K562 (cell line): ENCODE data around the gene MCIDAS. TPM values are rescaled to one million over a fixed set of nuclear protein-coding genes. Genes with fewer than 3 reads are reported as not detected.

ENCODE experiments used
- CTBP1 ChIP-seq: fragments of 450-650 bp; IDR thresholded peaks from 2 replicates; pipeline ENCODE4 v1.6.1; 2016; ENCODE audit warnings: borderline replicate concordance
- FOXK1 ChIP-seq: sonication (generic); formaldehyde crosslinking; IDR thresholded peaks from 2 replicates; pipeline ENCODE4 v1.8.0; 2022; ENCODE audit warnings: missing genetic modification reagents, mild to moderate bottlenecking, borderline replicate concordance
- MYC ChIP-seq, 2 experiments: fragments of 250-450 bp in 1 of 2; sonication (Bioruptor Pico) in 1 of 2; IDR thresholded peaks; 2 replicates each; pipeline versions ENCODE4 v1.5.1 to v1.6.1; 2012 to 2021; ENCODE audit warnings: low read depth in 2 of 2, borderline replicate concordance in 1 of 2, improper control_type of control experiment in 1 of 2, low read length in 1 of 2, mild to moderate bottlenecking in 1 of 2, moderate library complexity in 1 of 2
- RB1 ChIP-seq: fragments of 450-650 bp; IDR thresholded peaks from 2 replicates; pipeline ENCODE4 v1.6.1; 2017; ENCODE audit warnings: low read depth, mild to moderate bottlenecking
- SUPT5H ChIP-seq: fragments of 450-650 bp; IDR thresholded peaks from 2 replicates; pipeline ENCODE4 v1.6.1; 2016
- TAF15 ChIP-seq: fragments of 200-400 bp; formaldehyde crosslinking; IDR thresholded peaks from 2 replicates; pipeline ENCODE4 v1.6.1; 2017; ENCODE audit warnings: mild to moderate bottlenecking, low read depth, low read length, moderate library complexity
- ZNF436 ChIP-seq: fragments of 250-450, 450-650 bp; sonication (Bioruptor Pico); formaldehyde crosslinking; IDR thresholded peaks from 2 replicates; pipeline ENCODE4 v1.7.0; 2020; ENCODE audit warnings: mild to moderate bottlenecking
- polyA plus RNA-seq, 8 experiments: library from polyadenylated mRNA; depleted of rRNA in 4 of 8; stranded (reverse) in 5 of 8; unstranded in 3 of 8; fragments of >200 nt; fragmentation: Nextera tagmentation in 2 of 8; fragmentation: Illumina TruSeq in 1 of 8; extraction: Ambion mirVana in 2 of 8; extraction: Trizol in 1 of 8; gene quantifications; 2 replicates each; pipeline versions ENCODE4 v1.2.1 to v1.2.3, GENCODE V29; 2011 to 2014; ENCODE audit warnings: inconsistent platforms in 1 of 8, missing spikeins in 1 of 8
- total RNA-seq, 7 experiments: library from RNA; depleted of rRNA in 6 of 7; stranded (reverse); fragments of >200 nt in 6 of 7; fragmentation: Illumina TruSeq in 2 of 7; extraction: Trizol in 2 of 7; gene quantifications; 2 replicates each; pipeline versions ENCODE4 v1.2.1 to v1.2.3, GENCODE V29; 2011 to 2021; ENCODE audit warnings: low replicate concordance in 1 of 7
- TF ChIP-seq, protein P1 (sequence below), 2 experiments: fragments of 450-650 bp in 1 of 2; sonication (generic) in 1 of 2; formaldehyde crosslinking in 1 of 2; IDR thresholded peaks; 2 replicates each; pipeline versions ENCODE4 v1.7.1 to v1.9.0; 2016 to 2022; ENCODE audit warnings: inconsistent platforms in 1 of 2, mild to moderate bottlenecking in 1 of 2, missing genetic modification reagents in 1 of 2
- TF ChIP-seq, protein P2 (sequence below): fragments of 250-450 bp; sonication (Bioruptor Pico); IDR thresholded peaks from 2 replicates; pipeline ENCODE4 v1.5.1; 2021; ENCODE audit warnings: mild to moderate bottlenecking
- TF ChIP-seq, protein P3 (sequence below): fragments of 450-650 bp; IDR thresholded peaks from 2 replicates; pipeline ENCODE4 v1.6.1; 2018; ENCODE audit not compliant: partially characterized antibody

MCIDAS gene
- total and polyA plus RNA-seq, 9 of the 15 experiments (the other 6 are each of a cell fraction or from before 2014, with no cell fraction given) = 0.07 to 1.5 (median 0.69) TPM

DNA sequence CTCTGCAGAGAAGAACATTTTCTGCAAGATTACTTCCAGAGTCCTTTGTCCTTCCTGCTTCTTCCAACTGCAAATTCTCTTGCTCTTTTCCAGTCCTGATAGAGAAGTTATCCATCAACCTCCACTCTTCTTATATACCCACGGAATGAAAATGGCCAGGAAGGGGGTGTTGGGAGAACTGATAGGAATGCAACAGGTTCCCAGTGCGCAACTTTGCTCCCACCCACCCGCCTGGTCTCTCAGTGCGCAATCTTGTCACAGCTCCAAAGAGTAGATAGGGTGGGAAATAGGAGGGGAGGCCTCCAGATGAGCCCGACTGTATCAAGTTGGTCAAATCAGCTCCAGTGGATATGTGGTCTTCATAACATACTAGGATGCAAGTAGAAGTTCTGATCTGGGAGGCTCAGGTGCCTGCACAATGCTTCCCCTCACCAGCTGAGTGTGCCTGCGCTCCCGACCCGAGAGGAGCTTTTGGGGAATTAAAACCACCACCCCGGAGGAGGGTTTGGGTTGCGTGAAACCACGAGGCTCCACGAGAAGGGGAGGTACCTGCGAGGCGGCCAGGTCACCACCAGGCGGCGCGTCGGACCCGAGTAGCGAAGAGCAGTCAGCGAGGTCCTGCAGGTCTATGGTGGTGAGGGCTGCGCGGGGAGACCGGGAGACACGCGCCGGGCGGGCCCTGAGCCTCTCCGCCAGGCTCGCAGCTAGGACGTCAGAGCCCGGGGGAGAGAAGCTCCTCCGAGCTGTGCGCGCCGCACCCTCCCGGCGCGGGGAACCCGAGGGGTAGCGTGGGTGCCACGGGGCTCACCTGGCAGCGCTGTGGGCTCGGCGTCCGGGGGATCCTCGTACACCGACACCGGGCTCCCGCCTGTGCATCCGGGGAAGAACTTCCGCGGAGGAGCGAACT, 835 bp downstream of the MCIDAS start (continued):
- TF ChIP-seq, protein P1, sequence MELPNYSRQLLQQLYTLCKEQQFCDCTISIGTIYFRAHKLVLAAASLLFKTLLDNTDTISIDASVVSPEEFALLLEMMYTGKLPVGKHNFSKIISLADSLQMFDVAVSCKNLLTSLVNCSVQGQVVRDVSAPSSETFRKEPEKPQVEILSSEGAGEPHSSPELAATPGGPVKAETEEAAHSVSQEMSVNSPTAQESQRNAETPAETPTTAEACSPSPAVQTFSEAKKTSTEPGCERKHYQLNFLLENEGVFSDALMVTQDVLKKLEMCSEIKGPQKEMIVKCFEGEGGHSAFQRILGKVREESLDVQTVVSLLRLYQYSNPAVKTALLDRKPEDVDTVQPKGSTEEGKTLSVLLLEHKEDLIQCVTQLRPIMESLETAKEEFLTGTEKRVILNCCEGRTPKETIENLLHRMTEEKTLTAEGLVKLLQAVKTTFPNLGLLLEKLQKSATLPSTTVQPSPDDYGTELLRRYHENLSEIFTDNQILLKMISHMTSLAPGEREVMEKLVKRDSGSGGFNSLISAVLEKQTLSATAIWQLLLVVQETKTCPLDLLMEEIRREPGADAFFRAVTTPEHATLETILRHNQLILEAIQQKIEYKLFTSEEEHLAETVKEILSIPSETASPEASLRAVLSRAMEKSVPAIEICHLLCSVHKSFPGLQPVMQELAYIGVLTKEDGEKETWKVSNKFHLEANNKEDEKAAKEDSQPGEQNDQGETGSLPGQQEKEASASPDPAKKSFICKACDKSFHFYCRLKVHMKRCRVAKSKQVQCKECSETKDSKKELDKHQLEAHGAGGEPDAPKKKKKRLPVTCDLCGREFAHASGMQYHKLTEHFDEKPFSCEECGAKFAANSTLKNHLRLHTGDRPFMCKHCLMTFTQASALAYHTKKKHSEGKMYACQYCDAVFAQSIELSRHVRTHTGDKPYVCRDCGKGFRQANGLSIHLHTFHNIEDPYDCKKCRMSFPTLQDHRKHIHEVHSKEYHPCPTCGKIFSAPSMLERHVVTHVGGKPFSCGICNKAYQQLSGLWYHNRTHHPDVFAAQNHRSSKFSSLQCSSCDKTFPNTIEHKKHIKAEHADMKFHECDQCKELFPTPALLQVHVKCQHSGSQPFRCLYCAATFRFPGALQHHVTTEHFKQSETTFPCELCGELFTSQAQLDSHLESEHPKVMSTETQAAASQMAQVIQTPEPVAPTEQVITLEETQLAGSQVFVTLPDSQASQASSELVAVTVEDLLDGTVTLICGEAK (IDR thresholded peaks at IDR 0.05) = peak; percentile 12; the same call in 1 of the 2 replicates
- TF ChIP-seq, protein P1 (CRISPR knock-in tag; IDR thresholded peaks at IDR 0.05) = no peak
- TF ChIP-seq RB1 (peak; percentile 71; the same call in 1 of the 2 replicates), CTBP1 (peak; percentile 51), SUPT5H (0 out of 2 replicates have a peak, but pooled peaks have one; percentile 31), TAF15 (no peak), ZNF436 (no peak), MYC (IDR thresholded peaks at IDR 0.05; ENCODE audit: low read depth, low read length) (peak; percentile 92), MYC (CRISPR knock-in tag; IDR thresholded peaks at IDR 0.05; ENCODE audit: borderline replicate concordance, low read depth) (0 out of 2 replicates have a peak, but pooled peaks have one; percentile 27), FOXK1 (CRISPR knock-in tag) (0 out of 2 replicates have a peak, but pooled peaks have one; percentile 39)
- TF ChIP-seq, protein P2, sequence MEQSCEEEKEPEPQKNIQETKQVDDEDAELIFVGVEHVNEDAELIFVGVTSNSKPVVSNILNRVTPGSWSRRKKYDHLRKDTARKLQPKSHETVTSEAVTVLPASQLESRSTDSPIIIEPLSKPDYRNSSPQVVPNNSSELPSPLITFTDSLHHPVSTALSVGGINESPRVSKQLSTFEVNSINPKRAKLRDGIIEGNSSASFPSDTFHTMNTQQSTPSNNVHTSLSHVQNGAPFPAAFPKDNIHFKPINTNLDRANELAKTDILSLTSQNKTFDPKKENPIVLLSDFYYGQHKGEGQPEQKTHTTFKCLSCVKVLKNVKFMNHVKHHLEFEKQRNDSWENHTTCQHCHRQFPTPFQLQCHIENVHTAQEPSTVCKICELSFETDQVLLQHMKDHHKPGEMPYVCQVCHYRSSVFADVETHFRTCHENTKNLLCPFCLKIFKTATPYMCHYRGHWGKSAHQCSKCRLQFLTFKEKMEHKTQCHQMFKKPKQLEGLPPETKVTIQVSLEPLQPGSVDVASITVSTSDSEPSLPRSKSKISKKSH (CRISPR knock-in tag) = no peak
- TF ChIP-seq, protein P3, sequence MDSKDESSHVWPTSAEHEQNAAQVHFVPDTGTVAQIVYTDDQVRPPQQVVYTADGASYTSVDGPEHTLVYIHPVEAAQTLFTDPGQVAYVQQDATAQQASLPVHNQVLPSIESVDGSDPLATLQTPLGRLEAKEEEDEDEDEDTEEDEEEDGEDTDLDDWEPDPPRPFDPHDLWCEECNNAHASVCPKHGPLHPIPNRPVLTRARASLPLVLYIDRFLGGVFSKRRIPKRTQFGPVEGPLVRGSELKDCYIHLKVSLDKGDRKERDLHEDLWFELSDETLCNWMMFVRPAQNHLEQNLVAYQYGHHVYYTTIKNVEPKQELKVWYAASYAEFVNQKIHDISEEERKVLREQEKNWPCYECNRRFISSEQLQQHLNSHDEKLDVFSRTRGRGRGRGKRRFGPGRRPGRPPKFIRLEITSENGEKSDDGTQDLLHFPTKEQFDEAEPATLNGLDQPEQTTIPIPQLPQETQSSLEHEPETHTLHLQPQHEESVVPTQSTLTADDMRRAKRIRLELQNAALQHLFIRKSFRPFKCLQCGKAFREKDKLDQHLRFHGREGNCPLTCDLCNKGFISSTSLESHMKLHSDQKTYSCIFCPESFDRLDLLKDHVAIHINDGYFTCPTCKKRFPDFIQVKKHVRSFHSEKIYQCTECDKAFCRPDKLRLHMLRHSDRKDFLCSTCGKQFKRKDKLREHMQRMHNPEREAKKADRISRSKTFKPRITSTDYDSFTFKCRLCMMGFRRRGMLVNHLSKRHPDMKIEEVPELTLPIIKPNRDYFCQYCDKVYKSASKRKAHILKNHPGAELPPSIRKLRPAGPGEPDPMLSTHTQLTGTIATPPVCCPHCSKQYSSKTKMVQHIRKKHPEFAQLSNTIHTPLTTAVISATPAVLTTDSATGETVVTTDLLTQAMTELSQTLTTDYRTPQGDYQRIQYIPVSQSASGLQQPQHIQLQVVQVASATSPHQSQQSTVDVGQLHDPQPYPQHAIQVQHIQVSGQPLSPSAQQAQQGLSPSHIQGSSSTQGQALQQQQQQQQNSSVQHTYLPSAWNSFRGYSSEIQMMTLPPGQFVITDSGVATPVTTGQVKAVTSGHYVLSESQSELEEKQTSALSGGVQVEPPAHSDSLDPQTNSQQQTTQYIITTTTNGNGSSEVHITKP = peak; percentile 45
